Cardiac muscle cell (in vitro differentiated cells and primary cell): ENCODE data around the gene ANKRD39. TPM values are rescaled to one million over a fixed set of nuclear protein-coding genes. Genes with fewer than 3 reads are reported as not detected.
A peak's percentile ranks its signal among the peaks of the same experiment; 100 is the strongest.

Experiments used
- DNase-seq, 2 donors: peaks; one replicate each; pipeline versions ENCODE4 v3.0.0 to v3.0.0-alpha.2; 2010 to 2017; ENCODE audit warnings: low read depth in 1 of 2, low spot score in 1 of 2
- H3K27ac ChIP-seq: fragments of 200-600 bp; sonication (generic); 2 replicates; pipeline ENCODE4 v1.5.1; 2016
- H3K27me3 ChIP-seq: fragments of 200-600 bp; sonication (generic); 2 replicates; pipeline ENCODE4 v1.6.0; 2016; ENCODE audit warnings: control low read depth
- H3K36me3 ChIP-seq: fragments of 200-600 bp; sonication (generic); 2 replicates; pipeline ENCODE4 v1.5.1; 2016; ENCODE audit warnings: control low read depth
- H3K4me1 ChIP-seq: fragments of 200-600 bp; sonication (generic); 2 replicates; pipeline ENCODE4 v1.8.1; 2017; ENCODE audit warnings: low read depth, mild to moderate bottlenecking, mixed run types
- H3K4me3 ChIP-seq: fragments of 200-600 bp; sonication (generic); 2 replicates; pipeline ENCODE4 v1.5.1; 2016; ENCODE audit warnings: mild to moderate bottlenecking
- H3K9me3 ChIP-seq: fragments of 200-600 bp; sonication (generic); 2 replicates; pipeline ENCODE4 v1.5.1; 2017; ENCODE audit warnings: low read depth, mild to moderate bottlenecking, control low read depth
- polyA plus RNA-seq: library from polyadenylated mRNA; unstranded; fragments of >200 nt; fragmentation: Nextera tagmentation; extraction: Ambion mirVana; gene quantifications from 2 replicates; pipeline ENCODE4 v1.2.1, GENCODE V29; 2016
- total RNA-seq: library from RNA; depleted of rRNA; stranded (reverse); fragments of >200 nt; gene quantifications from 2 replicates; pipeline ENCODE4 v1.2.3, GENCODE V29; 2016
- TF ChIP-seq, protein P1 (sequence below): IDR thresholded peaks from 2 replicates; pipeline ENCODE4 v1.5.1; 2012; ENCODE audit warnings: low read depth, mild to moderate bottlenecking, low read length

ANKRD39 gene
- total and polyA plus RNA-seq, 2 experiments from 2014 or later: 27.8 to 32.3 TPM

DNA sequence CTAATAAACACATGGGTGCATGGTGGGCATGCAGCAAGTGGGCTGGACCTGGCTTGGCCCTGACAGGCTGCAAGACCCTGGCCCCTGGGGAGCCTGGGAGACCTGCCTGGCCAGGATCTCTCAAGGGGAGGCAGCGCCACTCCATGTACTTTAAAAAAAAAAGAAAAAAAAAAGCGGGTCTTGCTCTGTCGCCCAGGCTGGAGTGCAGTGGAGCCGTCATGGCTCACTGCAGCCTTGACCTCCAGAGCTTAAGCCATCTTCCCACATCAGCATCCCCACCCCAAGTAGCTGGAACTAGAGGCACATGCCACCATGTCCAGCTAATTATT lies 41.6 kb upstream of the ANKRD39 start:
- Histone ChIP-seq H3K27me3 (no peaks in the 10 kb centered on the region), H3K9me3 (no peaks in the 10 kb centered on the region), H3K27ac (no peak overlapping the region), H3K4me1 (no peaks in the 10 kb centered on the region), H3K4me3 (no peak overlapping the region), H3K36me3 (no peaks in the 10 kb centered on the region)
- no peak for DNase-seq
- TF ChIP-seq, protein P1, sequence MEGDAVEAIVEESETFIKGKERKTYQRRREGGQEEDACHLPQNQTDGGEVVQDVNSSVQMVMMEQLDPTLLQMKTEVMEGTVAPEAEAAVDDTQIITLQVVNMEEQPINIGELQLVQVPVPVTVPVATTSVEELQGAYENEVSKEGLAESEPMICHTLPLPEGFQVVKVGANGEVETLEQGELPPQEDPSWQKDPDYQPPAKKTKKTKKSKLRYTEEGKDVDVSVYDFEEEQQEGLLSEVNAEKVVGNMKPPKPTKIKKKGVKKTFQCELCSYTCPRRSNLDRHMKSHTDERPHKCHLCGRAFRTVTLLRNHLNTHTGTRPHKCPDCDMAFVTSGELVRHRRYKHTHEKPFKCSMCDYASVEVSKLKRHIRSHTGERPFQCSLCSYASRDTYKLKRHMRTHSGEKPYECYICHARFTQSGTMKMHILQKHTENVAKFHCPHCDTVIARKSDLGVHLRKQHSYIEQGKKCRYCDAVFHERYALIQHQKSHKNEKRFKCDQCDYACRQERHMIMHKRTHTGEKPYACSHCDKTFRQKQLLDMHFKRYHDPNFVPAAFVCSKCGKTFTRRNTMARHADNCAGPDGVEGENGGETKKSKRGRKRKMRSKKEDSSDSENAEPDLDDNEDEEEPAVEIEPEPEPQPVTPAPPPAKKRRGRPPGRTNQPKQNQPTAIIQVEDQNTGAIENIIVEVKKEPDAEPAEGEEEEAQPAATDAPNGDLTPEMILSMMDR: no peak

DNA sequence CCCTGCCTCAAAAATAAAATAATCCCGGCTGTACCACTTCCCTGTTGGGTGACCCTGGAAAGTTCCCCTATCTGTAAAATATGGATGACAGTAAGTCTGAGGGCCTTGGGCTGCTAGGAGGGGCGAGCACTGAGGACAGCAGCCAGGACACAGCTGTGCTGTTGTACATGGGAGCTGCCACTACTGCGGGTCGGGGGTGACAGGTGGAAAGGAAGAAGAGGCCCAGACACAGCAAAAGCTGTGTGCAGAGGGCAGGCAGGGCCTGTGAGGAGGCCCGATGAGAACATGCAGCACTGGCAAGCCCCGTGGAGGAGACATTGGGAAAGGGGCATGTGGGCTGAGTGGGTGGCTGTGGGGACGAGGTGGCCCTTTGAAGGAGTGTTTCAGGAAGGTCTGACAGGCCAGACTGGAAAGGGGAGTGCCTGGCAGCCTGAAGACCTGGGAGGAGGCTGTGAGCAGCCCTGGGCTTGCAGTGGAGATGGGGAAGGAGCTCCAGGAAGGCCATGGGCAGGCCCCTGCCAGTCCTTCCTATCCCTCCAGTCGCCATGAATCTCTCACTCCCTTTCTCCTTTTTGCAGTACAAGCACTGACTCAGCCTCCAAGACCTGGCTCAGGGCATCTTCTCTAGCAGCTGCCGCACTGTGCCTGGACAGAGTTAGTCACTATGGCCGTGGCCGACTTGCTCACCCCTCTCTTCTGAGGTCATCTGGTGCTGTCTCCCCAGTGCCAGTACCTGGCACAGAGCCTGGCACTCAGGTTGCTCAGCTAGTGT lies 41.0 kb upstream of the ANKRD39 start:
- TF ChIP-seq, protein P1: no peak
- Histone ChIP-seq H3K4me1 (no peaks in the 10 kb centered on the region), H3K27ac (no peak overlapping the region)

DNA sequence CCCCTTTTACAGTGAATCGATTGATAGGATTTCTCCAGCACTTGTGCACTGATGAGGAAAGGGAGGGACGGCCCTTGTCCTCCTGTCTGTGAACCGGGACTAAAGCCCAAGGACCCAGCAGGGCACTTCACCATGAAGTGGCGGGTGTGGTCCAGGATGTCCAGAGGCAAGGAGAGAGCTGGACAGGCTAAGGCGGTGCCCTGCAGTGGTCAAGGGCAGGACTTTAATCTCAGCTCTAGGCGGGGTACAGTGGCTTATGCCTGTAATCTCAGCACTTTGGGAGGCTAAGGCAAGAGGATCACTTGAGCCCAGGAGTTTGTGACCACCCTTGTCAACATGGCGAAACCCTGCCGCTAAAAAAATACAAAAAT lies 40.3 kb upstream of the ANKRD39 start:
- Histone ChIP-seq H3K4me1 (no peaks in the 10 kb centered on the region), H3K4me3 (no peak overlapping the region)
- TF ChIP-seq, protein P1: no peak

More for the DNA sequence above, 41.0 kb upstream of the ANKRD39 start:
- no peak overlapping the region for H3K4me3 ChIP-seq
- no peak for DNase-seq
- no peaks in the 10 kb centered on the region for H3K36me3 ChIP-seq
- H3K27me3 ChIP-seq: no peaks in the 10 kb centered on the region
- H3K9me3 ChIP-seq: no peaks in the 10 kb centered on the region

DNA sequence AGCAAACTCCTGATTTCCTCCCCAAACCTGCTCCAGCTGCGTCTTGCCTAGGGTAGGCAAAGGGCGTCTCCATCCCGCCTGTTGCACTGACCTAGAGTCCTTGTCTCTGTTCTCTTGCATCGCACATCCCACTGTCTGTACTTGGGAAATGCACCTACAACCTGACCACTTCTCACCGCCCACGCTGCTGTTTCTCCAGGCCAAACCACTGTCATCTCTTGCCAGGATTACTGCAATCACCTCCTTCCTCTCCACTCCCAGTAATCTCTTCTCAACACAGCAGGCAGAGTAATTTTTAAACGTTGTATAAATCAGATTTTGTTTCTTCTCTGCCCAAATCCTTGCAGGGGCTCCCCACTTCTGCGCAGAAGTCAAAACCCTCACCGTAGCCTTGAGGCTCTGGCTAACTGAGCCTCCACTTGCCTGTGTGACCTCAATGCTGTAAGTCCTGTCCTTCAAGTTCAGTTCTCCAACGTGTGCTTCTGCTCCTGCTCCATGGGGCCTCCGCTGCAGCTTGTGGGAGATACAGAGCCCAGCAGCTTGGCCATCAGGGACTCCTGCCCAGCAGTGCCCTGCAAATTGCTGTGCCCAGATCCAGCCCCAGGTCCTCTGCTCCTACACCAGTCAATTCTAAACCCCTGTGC lies 39.8 kb upstream of the ANKRD39 start:
- H3K4me1 ChIP-seq: no peaks in the 10 kb centered on the region
- DNase-seq: peak in 1 of 2 donors; percentile 46
- no peaks in the 10 kb centered on the region for H3K36me3 ChIP-seq
- TF ChIP-seq, protein P1: no peak
- no peaks in the 10 kb centered on the region for H3K27me3 ChIP-seq
- no peak overlapping the region for H3K27ac ChIP-seq
- H3K9me3 ChIP-seq: no peaks in the 10 kb centered on the region
- no peak overlapping the region for H3K4me3 ChIP-seq

More for the DNA sequence above, 40.3 kb upstream of the ANKRD39 start:
- Histone ChIP-seq H3K9me3 (no peaks in the 10 kb centered on the region), H3K36me3 (no peaks in the 10 kb centered on the region), H3K27ac (no peak overlapping the region), H3K27me3 (no peaks in the 10 kb centered on the region)
- no peak for DNase-seq

DNA sequence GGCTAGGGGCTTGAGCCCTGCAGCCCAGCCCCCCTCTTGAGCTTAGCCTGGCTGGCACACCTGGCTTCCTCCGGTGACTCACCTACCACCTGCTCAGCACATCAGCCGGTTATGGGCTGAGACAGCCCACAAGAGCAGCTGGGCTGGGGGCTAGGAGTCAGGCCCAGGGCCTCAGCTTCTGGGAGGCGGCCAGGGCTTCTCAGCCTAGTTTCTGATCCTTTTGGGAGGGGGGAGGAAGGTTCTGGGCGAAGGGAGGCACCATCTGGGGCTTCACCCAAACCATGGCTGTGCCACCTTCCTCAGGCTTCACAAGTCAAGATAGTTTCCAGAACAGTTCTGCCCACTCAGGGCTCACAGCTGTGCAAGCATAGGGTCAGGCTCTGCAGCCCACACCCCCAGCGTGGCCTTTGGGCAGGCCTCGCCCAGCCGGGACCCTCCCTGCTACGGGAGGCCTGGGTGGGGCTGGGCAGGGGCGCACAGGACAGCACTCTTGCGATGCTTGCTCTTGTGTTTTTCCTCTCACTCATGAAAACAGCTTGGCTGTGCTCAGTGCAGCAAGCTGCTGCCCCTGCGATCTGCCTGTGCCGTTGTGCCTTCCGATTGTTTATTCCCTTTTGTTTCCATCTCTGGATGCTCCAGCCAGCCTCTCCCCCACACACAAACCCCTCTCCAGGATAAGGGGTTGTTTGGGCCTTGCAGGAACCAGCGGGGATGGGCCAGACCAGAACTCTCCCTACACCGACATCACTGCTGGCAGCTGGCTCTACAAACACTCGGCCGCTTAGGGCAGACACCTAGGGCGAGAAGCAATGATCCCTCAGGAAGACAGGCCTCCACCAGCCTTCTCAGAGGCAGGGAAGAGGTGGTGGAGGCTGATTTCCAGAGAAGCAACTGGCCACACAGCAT lies 38.2 kb upstream of the ANKRD39 start:
- no peak overlapping the region for H3K27ac ChIP-seq
- H3K27me3 ChIP-seq: no peaks in the 10 kb centered on the region
- no peak for DNase-seq
- TF ChIP-seq, protein P1: no peak
- H3K9me3 ChIP-seq: no peaks in the 10 kb centered on the region
- no peaks in the 10 kb centered on the region for H3K36me3 ChIP-seq
- peaks cover 11% of the 10 kb centered on the region for H3K4me1 ChIP-seq
- H3K4me3 ChIP-seq: no peak overlapping the region
